ENCODE data around the gene GRIK3. TPM values are rescaled to one million over a fixed set of nuclear protein-coding genes. Genes with fewer than 3 reads are reported as not detected.

Gene GRIK3
- total and polyA plus RNA-seq, 5 donors = 0.95 to 1.8 (median 1.6) TPM

DNA sequence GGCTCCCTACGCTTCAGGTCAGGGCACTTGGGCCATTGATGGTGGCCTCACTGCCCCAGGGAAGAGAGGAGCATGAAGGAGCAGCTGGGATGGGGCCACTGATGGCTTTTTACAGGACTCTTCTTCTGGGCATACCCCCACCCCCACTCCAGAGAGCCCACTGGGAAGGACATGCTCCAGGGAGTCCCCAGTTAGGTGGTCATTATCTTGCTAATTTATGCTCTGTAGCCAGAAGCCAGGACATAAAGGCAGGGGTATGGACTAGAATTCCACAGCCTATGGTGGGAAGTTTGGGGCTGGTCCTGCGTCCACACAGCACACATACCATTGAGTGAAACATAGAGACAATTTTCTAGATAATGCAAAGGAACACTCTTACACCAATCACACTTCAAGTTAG lies 8.8 kb upstream of the GRIK3 start:
- DNase-seq (no peak), ATAC-seq (no peak)
- Histone ChIP-seq H3K27me3 (ENCODE audit: control insufficient read depth, insufficient read depth) (no peaks in the 10 kb centered on the region), H3K4me1 (ENCODE audit: control insufficient read depth, insufficient read depth, low read length) (no peaks in the 10 kb centered on the region), H3K4me3 (ENCODE audit: low read length) (no peak overlapping the region), H3K27ac (ENCODE audit: low read length) (no peak overlapping the region), H3K9me3 (ENCODE audit: control insufficient read depth, low read length) (no peaks in the 10 kb centered on the region)
- WGBS = 61% methylated on average over 2 of the region's 2 CpGs
- intact Hi-C loops (cut with DNase I) = no loop called here

DNA sequence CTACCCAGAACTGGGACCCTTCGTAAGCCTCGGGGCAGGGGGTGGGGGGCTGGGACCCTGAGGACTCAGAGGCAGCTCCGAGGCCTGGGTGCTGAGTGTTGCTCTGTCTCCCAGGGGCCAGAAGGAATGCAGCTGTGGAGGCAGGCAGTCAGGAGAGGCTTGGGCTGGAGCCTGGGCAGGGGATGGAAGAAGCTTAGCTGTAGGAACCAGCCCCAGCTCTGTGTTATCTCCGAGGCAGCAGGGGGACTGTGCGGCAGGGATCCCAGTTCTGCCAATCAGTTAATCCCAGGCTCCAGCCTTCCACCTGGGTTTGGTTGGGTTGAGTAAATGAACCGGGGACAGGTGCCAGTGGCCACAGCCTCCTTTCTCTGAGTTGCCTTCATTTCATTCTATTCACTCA lies 8.2 kb upstream of the GRIK3 start:
- ATAC-seq = no peak
- intact Hi-C loops (cut with DNase I) = no loop called here
- Histone ChIP-seq H3K4me3 (ENCODE audit: low read length) (no peak overlapping the region), H3K4me1 (ENCODE audit: control insufficient read depth, insufficient read depth, low read length) (no peaks in the 10 kb centered on the region), H3K9me3 (ENCODE audit: control insufficient read depth, low read length) (no peaks in the 10 kb centered on the region), H3K27ac (ENCODE audit: low read length) (no peak overlapping the region), H3K27me3 (ENCODE audit: control insufficient read depth, insufficient read depth) (no peaks in the 10 kb centered on the region)
- 34% methylated on average over 6 of the region's 6 CpGs for WGBS
- DNase-seq = no peak

DNA sequence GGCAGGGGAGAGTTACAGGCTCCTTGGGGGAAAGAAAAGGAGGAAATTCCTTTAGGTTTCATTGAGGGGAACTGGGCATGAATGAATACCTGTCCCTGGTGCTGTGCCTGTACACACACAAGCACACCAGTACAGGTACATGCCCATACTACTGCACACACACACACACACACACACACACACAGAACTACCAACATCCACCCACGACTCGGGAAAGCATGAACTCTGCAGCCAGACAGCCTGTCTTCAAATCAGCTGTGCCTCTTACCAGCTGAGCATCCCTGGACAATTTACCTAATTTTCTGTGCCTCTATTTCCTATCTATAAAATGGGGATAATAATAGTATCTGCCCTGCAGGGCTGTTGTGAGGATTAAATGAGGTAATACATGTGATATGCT lies 7.2 kb upstream of the GRIK3 start:
- Histone ChIP-seq H3K4me1 (ENCODE audit: control insufficient read depth, insufficient read depth, low read length) (no peaks in the 10 kb centered on the region), H3K27me3 (ENCODE audit: control insufficient read depth, insufficient read depth) (no peaks in the 10 kb centered on the region), H3K4me3 (ENCODE audit: low read length) (no peak overlapping the region), H3K9me3 (ENCODE audit: control insufficient read depth, low read length) (no peaks in the 10 kb centered on the region), H3K27ac (ENCODE audit: low read length) (no peak overlapping the region)
- WGBS = 70% methylated on average over 2 of the region's 2 CpGs
- DNase-seq (no peak), ATAC-seq (no peak)
- intact Hi-C loops (cut with DNase I) = no loop called here

DNA sequence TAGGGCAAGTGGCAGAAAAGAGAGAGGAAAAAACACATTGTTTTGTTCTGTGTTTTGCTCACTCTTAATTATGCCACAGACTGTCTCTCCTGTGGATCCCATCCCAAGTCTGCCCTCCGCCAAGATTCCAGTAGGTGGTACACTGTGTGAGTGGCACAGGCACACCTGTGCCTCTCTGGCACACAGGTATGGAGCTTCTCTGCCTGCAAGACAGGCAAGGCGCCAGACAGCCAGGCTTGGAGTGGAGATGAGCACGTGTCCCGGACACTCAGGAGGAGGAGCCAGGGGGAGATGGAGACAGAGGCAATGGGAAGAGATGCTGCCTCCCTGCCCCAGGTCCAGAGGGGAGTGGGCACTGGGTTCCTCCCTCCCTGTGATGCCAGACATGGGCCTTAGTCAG lies 6.5 kb upstream of the GRIK3 start:
- Histone ChIP-seq H3K4me1 (ENCODE audit: control insufficient read depth, insufficient read depth, low read length) (no peaks in the 10 kb centered on the region), H3K9me3 (ENCODE audit: control insufficient read depth, low read length) (no peaks in the 10 kb centered on the region), H3K27ac (ENCODE audit: low read length) (no peak overlapping the region), H3K4me3 (ENCODE audit: low read length) (no peak overlapping the region), H3K27me3 (ENCODE audit: control insufficient read depth, insufficient read depth) (no peaks in the 10 kb centered on the region)
- WGBS = 31% methylated on average over 4 of the region's 4 CpGs
- DNase-seq = no peak
- ATAC-seq = no peak
- intact Hi-C loops (cut with DNase I) = no loop called here

DNA sequence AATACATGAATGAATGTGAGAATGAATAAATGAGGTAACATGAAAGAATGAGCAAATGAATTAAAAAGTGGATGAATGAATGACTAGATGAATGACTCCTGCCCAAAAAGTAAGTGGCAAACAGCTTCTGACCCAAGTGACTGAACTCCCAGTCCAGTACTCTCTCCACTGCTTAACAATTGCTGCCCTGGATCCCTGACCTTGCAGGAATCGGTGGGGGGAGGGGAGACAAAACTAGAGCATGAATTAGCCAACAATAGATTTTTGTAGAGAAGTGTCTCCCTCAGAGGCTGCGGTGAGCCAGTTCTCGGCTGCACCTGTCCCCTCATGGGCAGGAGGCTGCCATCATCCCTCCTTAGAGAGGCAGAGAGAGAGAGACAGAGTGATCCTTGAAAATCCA lies 5.9 kb upstream of the GRIK3 start:
- Histone ChIP-seq H3K4me3 (ENCODE audit: low read length) (no peak overlapping the region), H3K4me1 (ENCODE audit: control insufficient read depth, insufficient read depth, low read length) (no peaks in the 10 kb centered on the region), H3K9me3 (ENCODE audit: control insufficient read depth, low read length) (no peaks in the 10 kb centered on the region), H3K27ac (ENCODE audit: low read length) (no peak overlapping the region), H3K27me3 (ENCODE audit: control insufficient read depth, insufficient read depth) (no peaks in the 10 kb centered on the region)
- intact Hi-C loops (cut with DNase I) = no loop called here
- 22% methylated on average over 3 of the region's 3 CpGs for WGBS
- DNase-seq = no peak
- no peak for ATAC-seq

DNA sequence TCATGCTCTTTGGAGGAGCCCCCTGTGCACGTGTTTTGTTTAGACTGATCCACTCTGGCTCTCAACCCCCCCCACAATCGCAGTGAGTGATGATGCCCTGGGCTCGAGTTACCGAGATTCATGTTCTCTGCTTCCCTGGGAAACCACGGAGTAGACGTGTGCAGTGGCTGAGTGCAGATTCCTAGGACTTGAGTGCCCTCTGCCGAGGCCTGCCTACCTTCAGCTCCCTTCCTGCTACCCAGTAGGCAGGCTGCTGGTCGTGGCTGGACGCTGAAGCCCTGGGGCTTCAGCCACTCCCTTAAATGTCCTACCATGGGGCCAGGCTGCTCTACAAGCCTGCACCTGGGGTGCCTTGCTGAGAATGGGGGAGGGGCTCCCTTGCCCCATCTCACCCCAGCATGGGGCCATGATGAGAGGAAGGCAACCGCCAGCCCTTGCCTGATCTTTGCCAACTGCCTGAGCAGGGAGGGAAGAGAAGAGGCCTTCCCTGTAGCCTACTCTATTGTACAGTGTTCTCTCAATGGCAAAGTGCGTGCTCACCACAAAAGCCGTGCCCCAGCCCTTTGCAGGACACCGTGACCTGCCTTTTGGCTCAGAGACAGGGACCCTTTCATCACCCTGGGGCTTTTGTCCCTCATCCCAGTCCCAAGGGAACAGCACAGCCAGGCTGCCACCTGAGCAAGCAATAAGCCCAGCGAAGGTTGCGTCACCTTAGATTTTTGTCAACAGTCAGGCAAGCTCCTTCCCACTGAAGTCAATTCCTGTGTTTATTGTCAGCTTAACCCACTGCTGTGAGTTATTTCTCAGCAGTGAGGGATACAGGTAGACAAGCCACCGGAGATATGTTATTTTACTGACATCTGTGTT lies 4.1 kb upstream of the GRIK3 start:
- no peak overlapping the region for H3K4me3 ChIP-seq (ENCODE audit: low read length)
- no peak for ATAC-seq
- H3K27ac ChIP-seq (ENCODE audit: low read length) = no peak overlapping the region
- H3K9me3 ChIP-seq (ENCODE audit: control insufficient read depth, low read length) = no peaks in the 10 kb centered on the region
- no peaks in the 10 kb centered on the region for H3K27me3 ChIP-seq (ENCODE audit: control insufficient read depth, insufficient read depth)
- WGBS = 27% methylated on average over 16 of the region's 16 CpGs
- no peak for DNase-seq
- intact Hi-C loops (cut with DNase I) = no loop called here
- H3K4me1 ChIP-seq (ENCODE audit: control insufficient read depth, insufficient read depth, low read length) = no peaks in the 10 kb centered on the region

DNA sequence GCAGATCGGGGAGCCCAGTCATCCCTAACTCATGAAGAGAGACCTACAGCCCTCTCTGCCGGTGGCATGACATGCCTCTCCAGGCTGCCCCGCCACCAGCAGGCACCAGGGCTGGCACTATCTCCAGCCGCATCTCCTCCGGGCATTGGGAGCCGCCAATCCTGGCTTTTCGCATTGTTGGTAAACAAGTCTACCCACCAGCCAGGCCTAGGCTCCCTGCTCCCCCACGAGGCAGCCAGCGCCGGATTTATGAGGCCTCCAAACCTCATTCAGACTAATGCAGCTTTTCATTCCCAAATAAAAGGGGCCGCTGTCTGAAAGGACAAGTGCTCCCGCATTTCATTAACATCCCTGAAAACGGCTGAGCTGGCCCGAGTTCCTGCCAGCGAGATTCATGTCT lies 3.4 kb upstream of the GRIK3 start:
- intact Hi-C loops (cut with DNase I) = no loop called here
- H3K9me3 ChIP-seq (ENCODE audit: control insufficient read depth, low read length) = no peaks in the 10 kb centered on the region
- no peak for ATAC-seq

DNA sequence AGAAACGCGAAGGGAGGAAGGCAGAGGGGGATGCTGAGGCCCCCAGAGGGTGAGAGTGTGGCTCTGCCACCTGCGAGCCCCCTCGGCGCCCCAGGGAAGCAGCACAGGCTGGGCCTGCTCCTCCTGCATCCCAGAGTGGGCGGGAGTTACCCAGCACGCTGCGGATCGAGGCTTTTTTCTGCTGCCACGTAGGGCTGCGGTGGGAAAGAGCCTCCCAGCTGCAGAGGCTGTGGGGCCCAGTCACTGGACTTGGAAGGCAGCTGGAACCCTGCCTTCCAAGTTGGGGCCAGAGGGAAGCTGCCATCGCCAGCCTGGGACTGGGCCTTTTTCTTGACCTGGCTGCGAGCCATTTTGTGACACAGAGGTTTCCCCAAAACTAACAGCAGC lies 2.3 kb upstream of the GRIK3 start:
- H3K4me1 ChIP-seq (ENCODE audit: control insufficient read depth, insufficient read depth, low read length) = no peaks in the 10 kb centered on the region
- ATAC-seq (no peak), DNase-seq (no peak)
- H3K27me3 ChIP-seq (ENCODE audit: control insufficient read depth, insufficient read depth) = no peaks in the 10 kb centered on the region
- H3K27ac ChIP-seq (ENCODE audit: low read length) = no peak overlapping the region
- WGBS = 11% methylated on average over 13 of the region's 13 CpGs
- H3K9me3 ChIP-seq (ENCODE audit: control insufficient read depth, low read length) = no peaks in the 10 kb centered on the region
- intact Hi-C loops (cut with DNase I) = no loop called here
- H3K4me3 ChIP-seq (ENCODE audit: low read length) = no peak overlapping the region

More for the DNA sequence above, 3.4 kb upstream of the GRIK3 start:
- 6% methylated on average over 15 of the region's 15 CpGs for WGBS
- no peak for DNase-seq
- H3K4me3 ChIP-seq (ENCODE audit: low read length) = no peak overlapping the region
- no peaks in the 10 kb centered on the region for H3K27me3 ChIP-seq (ENCODE audit: control insufficient read depth, insufficient read depth)
- no peaks in the 10 kb centered on the region for H3K4me1 ChIP-seq (ENCODE audit: control insufficient read depth, insufficient read depth, low read length)
- no peak overlapping the region for H3K27ac ChIP-seq (ENCODE audit: low read length)

DNA sequence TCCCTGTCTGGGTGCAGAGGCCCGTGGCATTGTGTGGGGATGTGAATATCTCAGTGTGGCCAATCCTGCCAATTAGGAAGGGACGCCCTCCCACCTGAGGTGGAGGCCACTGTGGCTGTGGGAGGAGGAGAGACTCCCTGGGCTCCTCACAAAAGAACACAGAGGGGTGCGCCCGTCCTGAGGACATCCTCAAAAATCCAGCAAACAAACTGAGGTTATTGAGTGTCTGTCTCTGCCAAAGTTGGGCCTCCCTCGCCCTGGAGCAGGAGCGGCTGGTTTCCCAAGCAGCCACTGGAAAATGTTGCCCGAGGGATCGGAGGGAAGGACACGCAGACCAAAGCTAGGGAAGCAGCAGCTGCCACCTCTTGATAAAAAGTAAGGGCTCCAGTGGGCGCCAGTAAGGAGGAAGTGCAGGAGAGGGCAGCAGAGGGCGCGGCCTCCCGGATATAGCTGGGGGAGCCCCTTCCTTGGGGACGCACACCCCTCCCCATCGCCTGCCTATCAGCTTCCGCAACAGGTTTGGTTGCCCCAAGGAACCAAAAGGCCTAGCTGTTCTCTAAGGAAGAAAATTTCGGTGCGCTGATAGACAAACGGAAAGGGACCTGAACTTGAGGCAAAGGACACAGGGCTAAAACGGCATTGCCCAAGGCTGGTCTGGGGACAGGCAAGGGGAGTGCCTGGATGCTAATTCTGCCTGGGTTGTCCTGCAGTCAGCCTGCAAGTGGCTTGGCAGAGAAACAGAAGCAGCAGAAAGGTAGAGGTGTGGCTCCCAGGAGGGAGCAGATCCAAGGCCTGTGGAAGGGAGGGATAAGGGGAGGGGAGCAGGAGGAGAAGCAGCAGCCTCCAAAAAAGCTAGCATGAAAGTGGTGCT lies 1.7 kb upstream of the GRIK3 start:
- WGBS = 5% methylated on average over 20 of the region's 20 CpGs
- no peak overlapping the region for H3K4me3 ChIP-seq (ENCODE audit: low read length)
- no peak for DNase-seq
- H3K9me3 ChIP-seq (ENCODE audit: control insufficient read depth, low read length) = no peaks in the 10 kb centered on the region
- no peak overlapping the region for H3K27ac ChIP-seq (ENCODE audit: low read length)
- intact Hi-C loops (cut with DNase I) = no loop called here
- H3K4me1 ChIP-seq (ENCODE audit: control insufficient read depth, insufficient read depth, low read length) = no peaks in the 10 kb centered on the region
- ATAC-seq = no peak
- no peaks in the 10 kb centered on the region for H3K27me3 ChIP-seq (ENCODE audit: control insufficient read depth, insufficient read depth)

DNA sequence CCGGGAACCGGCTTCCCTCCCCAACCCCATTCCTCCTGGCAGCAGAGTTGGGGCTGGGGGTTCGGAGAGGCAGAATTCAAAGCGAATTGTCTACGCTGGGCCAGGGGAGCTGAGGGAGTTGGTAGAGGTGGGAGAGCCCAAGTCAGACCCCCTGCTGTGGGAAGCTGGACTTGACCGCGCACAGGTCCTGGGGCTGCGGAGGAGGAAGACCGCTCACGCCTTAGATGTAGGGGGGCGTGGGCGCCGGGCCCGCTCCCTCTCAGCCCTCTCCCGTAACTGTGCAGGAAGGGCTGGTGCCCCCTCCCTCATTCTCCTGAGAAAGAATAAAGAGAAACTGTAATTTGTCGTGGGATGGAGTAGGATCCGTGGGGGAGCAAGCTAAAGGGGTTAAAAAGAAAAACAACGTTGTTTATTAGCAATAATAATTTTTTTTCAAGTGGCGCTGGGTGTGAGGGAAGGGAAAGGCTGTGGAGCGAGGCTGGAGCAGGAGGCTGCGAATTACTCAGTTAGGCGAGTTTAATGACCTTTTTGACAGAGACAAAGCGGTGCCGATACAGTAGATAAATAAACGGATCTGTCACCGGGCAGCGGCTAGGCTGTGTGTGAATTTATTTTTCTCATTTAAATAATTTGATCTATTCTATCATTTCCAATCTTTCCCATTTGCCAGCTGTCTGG lies 838 bp upstream of the GRIK3 start:
- 4% methylated on average over 27 of the region's 27 CpGs for WGBS
- intact Hi-C loops (cut with DNase I) = no loop called here
- H3K9me3 ChIP-seq (ENCODE audit: control insufficient read depth, low read length) = no peaks in the 10 kb centered on the region
- no peaks in the 10 kb centered on the region for H3K4me1 ChIP-seq (ENCODE audit: control insufficient read depth, insufficient read depth, low read length)
- no peaks in the 10 kb centered on the region for H3K27me3 ChIP-seq (ENCODE audit: control insufficient read depth, insufficient read depth)
- ATAC-seq (no peak), DNase-seq (no peak)
- no peak overlapping the region for H3K27ac ChIP-seq (ENCODE audit: low read length)
- H3K4me3 ChIP-seq (ENCODE audit: low read length) = no peak overlapping the region
